ENCODE data around the gene STEEP1.

STEEP1 gene

DNA sequence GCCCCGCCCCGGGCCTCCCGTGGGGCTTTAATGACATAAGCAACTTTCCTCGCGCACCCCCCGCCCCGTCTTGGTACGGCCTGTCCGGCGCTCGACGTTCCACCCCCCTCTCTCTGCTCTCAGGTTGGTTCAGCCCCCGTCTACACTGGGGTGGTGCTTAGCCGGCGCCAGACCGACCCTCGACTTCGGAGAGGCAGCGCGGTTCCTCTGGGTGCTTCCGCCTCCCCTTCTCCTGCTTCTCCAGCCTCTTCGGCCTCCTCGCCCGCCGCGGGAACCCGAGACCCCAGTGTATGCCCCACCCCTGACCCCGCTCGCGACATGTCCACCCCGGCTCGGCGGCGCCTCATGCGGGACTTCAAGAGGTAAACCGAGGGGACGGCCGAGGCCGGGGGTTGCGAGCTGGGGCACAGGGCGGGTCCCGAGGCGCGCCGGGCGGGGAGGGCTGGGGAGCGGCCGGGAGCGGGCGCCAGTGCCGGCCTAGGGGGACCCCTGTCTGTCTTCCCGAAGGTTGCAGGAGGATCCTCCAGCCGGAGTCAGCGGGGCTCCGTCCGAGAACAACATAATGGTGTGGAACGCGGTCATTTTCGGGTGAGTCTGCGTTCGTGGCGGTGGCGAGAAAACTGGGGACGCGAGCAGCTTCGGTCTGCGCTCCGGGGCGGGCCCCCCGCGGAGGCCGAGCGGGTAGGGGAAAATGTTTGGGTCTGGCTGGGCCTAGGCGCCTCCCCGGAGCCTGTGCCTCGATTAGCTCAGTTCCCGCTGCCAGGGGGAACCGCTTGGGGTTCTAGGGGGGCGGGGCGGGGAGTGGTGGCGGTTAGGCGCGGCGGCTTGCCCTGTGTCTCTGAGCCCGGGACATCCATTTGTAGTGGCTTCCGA is 9.4 kb upstream of the STEEP1 start, which contains the start of gene UBE2A:
Gene UBE2A (plus strand): TSS at position 170 of the 873 bp plus-strand sequence. CDS start 149 bp downstream, at position 319.
- Histone ChIP-seq H3K36me3 (ENCODE audit: insufficient read depth, low read length) (peaks cover 7% of the 10 kb centered on the region), H3K9me3 (replicated peaks; ENCODE audit: low read length) (no peaks in the 10 kb centered on the region), H3K4me1 (ENCODE audit: control insufficient read depth, insufficient read depth, low read length) (peaks cover 9% of the 10 kb centered on the region), H3K9ac (ENCODE audit: low read depth, low read length) (peak within 1 kb of the TSS; percentile 91), H3K4me2 (ENCODE audit: low read length) (peak within 1 kb of the TSS; percentile 90), H3K4me3 (ENCODE audit: low read length) (peak within 1 kb of the TSS; percentile 93), H3K27me3 (ENCODE audit: control insufficient read depth, insufficient read depth, low read length) (no peaks in the 10 kb centered on the region)

DNA sequence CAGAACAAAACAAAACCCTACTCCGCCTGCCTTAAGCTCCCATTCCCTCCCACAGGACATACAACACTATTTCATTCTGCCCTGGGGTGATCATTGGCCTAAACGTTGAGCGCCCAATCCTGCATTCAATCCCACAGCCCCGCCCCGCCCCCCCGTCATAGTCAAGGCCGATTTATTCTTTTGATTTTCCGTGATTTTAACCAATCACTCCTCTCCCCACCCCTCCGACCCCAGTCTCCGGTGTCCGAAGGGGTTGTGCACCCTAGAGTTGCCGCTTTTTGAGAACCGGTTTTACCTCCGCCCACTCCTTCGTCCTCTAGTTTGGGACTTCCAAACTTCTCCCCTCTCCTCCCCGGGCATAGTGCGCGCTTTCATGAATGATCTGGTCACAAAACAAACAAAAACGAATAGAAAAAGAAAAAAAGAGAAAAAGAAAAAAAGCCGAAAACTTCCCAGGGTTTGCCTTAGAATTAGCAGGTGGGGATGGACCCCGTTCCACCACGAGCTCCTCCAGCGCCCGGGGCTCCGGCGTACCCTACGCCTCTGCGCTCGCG is 8.7 kb upstream of the STEEP1 start:
- H3K27me3 ChIP-seq (ENCODE audit: control insufficient read depth, insufficient read depth, low read length) = no peaks in the 10 kb centered on the region
- H3K4me2 ChIP-seq (ENCODE audit: low read length) = peak overlapping the region; percentile 89
- H3K9me3 ChIP-seq (replicated peaks; ENCODE audit: low read length) = no peaks in the 10 kb centered on the region

DNA sequence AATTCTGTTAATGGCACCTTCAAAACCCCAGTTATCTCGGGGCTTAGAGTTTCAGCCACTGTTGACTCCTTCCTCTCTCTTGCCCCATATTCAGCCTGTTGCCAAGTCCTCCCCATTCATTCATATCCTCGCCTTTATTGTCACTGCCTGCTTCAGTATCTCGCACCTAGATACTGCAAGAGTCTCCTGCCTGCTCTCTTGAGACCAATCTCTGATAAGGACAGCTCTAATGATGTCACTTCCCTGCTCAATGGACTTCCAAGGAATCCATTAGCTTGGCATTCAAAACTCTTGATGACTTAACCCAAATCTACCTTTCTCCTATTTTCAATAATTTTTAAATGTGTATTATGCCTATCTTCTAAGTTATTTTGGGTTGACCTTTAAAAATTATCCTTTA is 8.0 kb upstream of the STEEP1 start:
- peak overlapping the region; percentile 93 for H3K4me3 ChIP-seq (ENCODE audit: low read length)
- peaks cover 7% of the 10 kb centered on the region for H3K36me3 ChIP-seq (ENCODE audit: insufficient read depth, low read length)
- peaks cover 9% of the 10 kb centered on the region for H3K4me1 ChIP-seq (ENCODE audit: control insufficient read depth, insufficient read depth, low read length)
- no peaks in the 10 kb centered on the region for H3K27me3 ChIP-seq (ENCODE audit: control insufficient read depth, insufficient read depth, low read length)
- peak overlapping the region; percentile 89 for H3K4me2 ChIP-seq (ENCODE audit: low read length)
- no peaks in the 10 kb centered on the region for H3K9me3 ChIP-seq (replicated peaks; ENCODE audit: low read length)
- H3K9ac ChIP-seq (ENCODE audit: low read depth, low read length) = peak overlapping the region; percentile 91

More for the DNA sequence above, 8.7 kb upstream of the STEEP1 start:
- Histone ChIP-seq H3K4me1 (ENCODE audit: control insufficient read depth, insufficient read depth, low read length) (peaks cover 9% of the 10 kb centered on the region), H3K36me3 (ENCODE audit: insufficient read depth, low read length) (peaks cover 7% of the 10 kb centered on the region), H3K4me3 (ENCODE audit: low read length) (peak overlapping the region; percentile 93), H3K9ac (ENCODE audit: low read depth, low read length) (peak overlapping the region; percentile 91)

DNA sequence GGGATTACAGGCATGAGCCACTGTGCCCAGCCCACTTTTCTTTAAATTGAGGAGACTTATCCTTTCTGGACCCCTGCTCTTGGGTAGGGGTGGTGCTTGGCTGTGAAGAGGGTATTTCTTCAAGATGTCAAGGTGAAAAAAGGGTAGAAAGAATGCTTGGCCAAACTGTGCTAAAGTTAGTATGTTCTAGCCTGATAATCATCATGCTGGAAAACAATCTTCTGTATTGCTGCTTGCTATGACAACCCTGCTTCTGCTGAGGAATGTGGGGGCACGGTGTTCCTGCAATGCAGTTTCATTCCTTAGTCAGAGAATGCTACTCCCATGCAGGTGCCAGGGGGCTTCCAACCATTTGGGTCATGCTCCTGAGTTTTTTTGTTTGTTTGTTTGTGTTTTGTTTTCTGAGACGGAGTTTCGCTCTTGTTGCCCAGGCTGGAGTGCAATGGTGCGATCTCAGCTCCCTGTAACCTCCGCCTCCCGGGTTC is 5.2 kb upstream of the STEEP1 start:
- H3K9me3 ChIP-seq (replicated peaks; ENCODE audit: low read length) = no peaks in the 10 kb centered on the region
- H3K27me3 ChIP-seq (ENCODE audit: control insufficient read depth, insufficient read depth, low read length) = no peaks in the 10 kb centered on the region
- no peaks in the 10 kb centered on the region for H3K36me3 ChIP-seq (ENCODE audit: insufficient read depth, low read length)
- H3K9ac ChIP-seq (ENCODE audit: low read depth, low read length) = no peak overlapping the region
- no peak overlapping the region for H3K4me2 ChIP-seq (ENCODE audit: low read length)
- H3K4me1 ChIP-seq (ENCODE audit: control insufficient read depth, insufficient read depth, low read length) = no peaks in the 10 kb centered on the region
- no peak overlapping the region for H3K4me3 ChIP-seq (ENCODE audit: low read length)

GRCh38 chrX:119552508-119552907 is 12.7 kb downstream of the STEEP1 start:
- Histone ChIP-seq H3K4me2 (ENCODE audit: low read length) (no peak overlapping the region), H3K4me3 (ENCODE audit: low read length) (no peak overlapping the region), H3K9me3 (replicated peaks; ENCODE audit: low read length) (no peaks in the 10 kb centered on the region), H3K9ac (ENCODE audit: low read depth, low read length) (no peak overlapping the region), H3K36me3 (ENCODE audit: insufficient read depth, low read length) (no peaks in the 10 kb centered on the region), H3K27me3 (ENCODE audit: control insufficient read depth, insufficient read depth, low read length) (no peaks in the 10 kb centered on the region), H3K4me1 (ENCODE audit: control insufficient read depth, insufficient read depth, low read length) (no peaks in the 10 kb centered on the region)

GRCh38 chrX:119549327-119550016 is 15.7 kb downstream of the STEEP1 start:
- H3K4me2 ChIP-seq (ENCODE audit: low read length) = no peak overlapping the region
- no peaks in the 10 kb centered on the region for H3K4me1 ChIP-seq (ENCODE audit: control insufficient read depth, insufficient read depth, low read length)
- H3K4me3 ChIP-seq (ENCODE audit: low read length) = no peak overlapping the region
- H3K9ac ChIP-seq (ENCODE audit: low read depth, low read length) = no peak overlapping the region
- no peaks in the 10 kb centered on the region for H3K27me3 ChIP-seq (ENCODE audit: control insufficient read depth, insufficient read depth, low read length)
- no peaks in the 10 kb centered on the region for H3K36me3 ChIP-seq (ENCODE audit: insufficient read depth, low read length)
- no peaks in the 10 kb centered on the region for H3K9me3 ChIP-seq (replicated peaks; ENCODE audit: low read length)

DNA sequence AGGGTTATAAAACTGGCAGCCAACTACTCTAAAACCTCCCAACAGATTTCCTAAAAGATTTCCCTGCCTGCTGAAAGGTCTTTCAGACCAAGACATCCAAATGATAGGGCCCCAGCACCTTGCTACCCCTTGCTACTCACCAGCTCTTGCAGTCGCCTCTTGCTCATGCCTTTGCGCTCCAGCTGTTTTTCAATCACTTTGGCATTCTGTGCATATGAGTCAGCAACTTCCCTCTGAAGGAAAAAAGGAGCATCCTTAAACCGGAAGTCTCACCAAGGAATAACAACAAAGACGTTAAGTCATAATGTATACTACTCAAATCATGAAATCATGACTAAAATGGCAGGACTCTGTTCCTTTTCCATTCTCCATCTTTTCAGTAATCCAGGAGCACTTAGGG is 24.0 kb downstream of the STEEP1 start:
- H3K4me3 ChIP-seq (ENCODE audit: low read length) = no peak overlapping the region

DNA sequence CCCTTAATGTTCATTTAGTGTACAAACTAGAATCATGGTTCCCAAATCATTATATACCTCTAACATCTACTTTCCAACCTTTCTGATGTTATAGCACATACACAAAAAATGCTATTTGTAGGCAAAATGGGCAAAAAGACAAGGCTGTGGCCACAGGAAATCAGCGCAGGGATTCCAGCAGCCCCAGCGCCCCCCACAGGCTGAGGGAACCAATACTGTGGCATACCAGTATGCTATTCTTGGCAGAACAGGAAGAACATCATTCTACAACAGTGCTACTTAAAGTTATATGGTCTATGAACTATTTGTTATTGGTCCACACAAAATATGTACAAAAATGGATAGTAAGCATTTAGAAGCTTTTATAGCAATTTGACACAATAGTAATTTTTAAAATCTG is 25.3 kb downstream of the STEEP1 start:
- peaks cover 7% of the 10 kb centered on the region for H3K4me1 ChIP-seq (ENCODE audit: control insufficient read depth, insufficient read depth, low read length)
- no peaks in the 10 kb centered on the region for H3K9me3 ChIP-seq (replicated peaks; ENCODE audit: low read length)
- no peaks in the 10 kb centered on the region for H3K27me3 ChIP-seq (ENCODE audit: control insufficient read depth, insufficient read depth, low read length)
- H3K36me3 ChIP-seq (ENCODE audit: insufficient read depth, low read length) = no peaks in the 10 kb centered on the region
- no peak overlapping the region for H3K4me2 ChIP-seq (ENCODE audit: low read length)
- no peak overlapping the region for H3K4me3 ChIP-seq (ENCODE audit: low read length)
- H3K9ac ChIP-seq (ENCODE audit: low read depth, low read length) = no peak overlapping the region

More for the DNA sequence above, 24.0 kb downstream of the STEEP1 start:
- no peaks in the 10 kb centered on the region for H3K36me3 ChIP-seq (ENCODE audit: insufficient read depth, low read length)
- no peak overlapping the region for H3K4me2 ChIP-seq (ENCODE audit: low read length)
- H3K27me3 ChIP-seq (ENCODE audit: control insufficient read depth, insufficient read depth, low read length) = no peaks in the 10 kb centered on the region
- no peak overlapping the region for H3K9ac ChIP-seq (ENCODE audit: low read depth, low read length)
- H3K9me3 ChIP-seq (replicated peaks; ENCODE audit: low read length) = no peaks in the 10 kb centered on the region
- peaks cover 7% of the 10 kb centered on the region for H3K4me1 ChIP-seq (ENCODE audit: control insufficient read depth, insufficient read depth, low read length)

- Histone ChIP-seq H3K36me3 (ENCODE audit: insufficient read depth, low read length) (no peaks in the 10 kb centered on the region), H3K4me3 (ENCODE audit: low read length) (no peak overlapping the region), H3K27me3 (ENCODE audit: control insufficient read depth, insufficient read depth, low read length) (no peaks in the 10 kb centered on the region), H3K4me2 (ENCODE audit: low read length) (no peak overlapping the region), H3K9ac (ENCODE audit: low read depth, low read length) (no peak overlapping the region), H3K4me1 (ENCODE audit: control insufficient read depth, insufficient read depth, low read length) (peaks cover 7% of the 10 kb centered on the region), H3K9me3 (replicated peaks; ENCODE audit: low read length) (no peaks in the 10 kb centered on the region)
These were observed 27.7 kb downstream of the STEEP1 start for GRCh38 chrX:119537487-119537886.

GRCh38 chrX:119529345-119530276 is 35.6 kb downstream of the STEEP1 start:
- Histone ChIP-seq H3K9me3 (replicated peaks; ENCODE audit: low read length) (no peaks in the 10 kb centered on the region), H3K4me2 (ENCODE audit: low read length) (no peak overlapping the region), H3K9ac (ENCODE audit: low read depth, low read length) (no peak overlapping the region), H3K36me3 (ENCODE audit: insufficient read depth, low read length) (no peaks in the 10 kb centered on the region), H3K4me3 (ENCODE audit: low read length) (no peak overlapping the region), H3K4me1 (ENCODE audit: control insufficient read depth, insufficient read depth, low read length) (no peaks in the 10 kb centered on the region), H3K27me3 (ENCODE audit: control insufficient read depth, insufficient read depth, low read length) (no peaks in the 10 kb centered on the region)

Measured in skeletal muscle satellite cell (primary cell).